Upper lobe of left lung (tissue), 4 donors: ENCODE data around the gene ZNF865.

Experiments used
- POLR2A ChIP-seq, 4 donors: fragments of 450-650 bp; IDR thresholded peaks; one replicate each; pipeline ENCODE4 v1.5.1; 2016 to 2017; ENCODE audit warnings: antibody characterized with exemption in 4 of 4, mild to moderate bottlenecking in 2 of 4
- TF ChIP-seq, protein P1 (sequence below), 6 experiments: fragments of 450-650 bp in 4 of 6; fragments of 200-600 bp in 2 of 6; sonication (generic) in 2 of 6; IDR thresholded peaks; one replicate each; pipeline ENCODE4 v1.5.1; 2016 to 2019; ENCODE audit warnings: antibody characterized with exemption in 6 of 6

DNA sequence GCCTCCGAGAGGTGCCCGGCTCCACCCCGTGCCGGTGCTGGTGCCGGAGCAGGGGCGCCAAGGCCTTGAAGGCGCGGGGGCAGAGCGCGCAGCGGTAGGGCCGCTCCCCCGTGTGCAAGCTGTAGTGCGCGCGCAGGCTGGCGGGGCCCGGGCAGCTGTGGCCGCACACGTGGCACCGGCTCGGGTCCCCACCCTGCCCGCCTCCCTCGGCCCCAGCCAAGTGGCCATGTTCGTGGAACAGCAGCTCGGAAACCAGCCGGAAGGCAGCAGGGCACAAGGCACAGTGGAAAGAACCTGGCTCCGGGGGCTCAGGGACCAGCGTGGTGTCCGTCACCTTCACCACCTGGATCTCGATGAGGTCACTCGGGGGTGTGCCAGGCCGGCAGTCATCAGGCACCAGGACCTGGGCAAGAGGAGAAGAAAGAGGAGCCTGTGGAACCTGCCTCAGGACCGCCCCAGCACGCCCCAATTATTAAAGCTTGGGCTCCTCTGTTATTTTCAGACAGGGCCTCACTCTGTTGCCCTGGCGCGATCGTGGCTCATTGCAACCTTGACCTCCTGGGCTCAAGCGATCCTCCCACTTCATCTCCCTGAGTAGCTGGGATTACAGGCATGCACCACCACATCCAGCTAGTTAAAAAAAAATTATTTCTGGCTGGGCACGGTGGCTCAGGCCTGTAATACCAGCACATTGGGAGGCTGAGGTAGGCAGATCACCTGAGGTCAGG lies 17.0 kb downstream of the ZNF865 start:
- TF ChIP-seq, protein P1, sequence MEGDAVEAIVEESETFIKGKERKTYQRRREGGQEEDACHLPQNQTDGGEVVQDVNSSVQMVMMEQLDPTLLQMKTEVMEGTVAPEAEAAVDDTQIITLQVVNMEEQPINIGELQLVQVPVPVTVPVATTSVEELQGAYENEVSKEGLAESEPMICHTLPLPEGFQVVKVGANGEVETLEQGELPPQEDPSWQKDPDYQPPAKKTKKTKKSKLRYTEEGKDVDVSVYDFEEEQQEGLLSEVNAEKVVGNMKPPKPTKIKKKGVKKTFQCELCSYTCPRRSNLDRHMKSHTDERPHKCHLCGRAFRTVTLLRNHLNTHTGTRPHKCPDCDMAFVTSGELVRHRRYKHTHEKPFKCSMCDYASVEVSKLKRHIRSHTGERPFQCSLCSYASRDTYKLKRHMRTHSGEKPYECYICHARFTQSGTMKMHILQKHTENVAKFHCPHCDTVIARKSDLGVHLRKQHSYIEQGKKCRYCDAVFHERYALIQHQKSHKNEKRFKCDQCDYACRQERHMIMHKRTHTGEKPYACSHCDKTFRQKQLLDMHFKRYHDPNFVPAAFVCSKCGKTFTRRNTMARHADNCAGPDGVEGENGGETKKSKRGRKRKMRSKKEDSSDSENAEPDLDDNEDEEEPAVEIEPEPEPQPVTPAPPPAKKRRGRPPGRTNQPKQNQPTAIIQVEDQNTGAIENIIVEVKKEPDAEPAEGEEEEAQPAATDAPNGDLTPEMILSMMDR (IDR thresholded peaks at IDR 0.05) = no peak
- TF ChIP-seq POLR2A (IDR thresholded peaks at IDR 0.05) = no peak
